HepG2 (cell line): ENCODE results near the gene SLC25A11. TPM values are rescaled to one million over a fixed set of nuclear protein-coding genes. Genes with fewer than 3 reads are reported as not detected.

Experiments used
- CREM ChIP-seq, 2 experiments: sonication (generic) in 1 of 2; formaldehyde crosslinking in 1 of 2; IDR thresholded peaks; 2 replicates each; pipeline versions ENCODE4 v1.4.0 to v1.6.1; 2016 to 2020; ENCODE audit warnings: antibody characterized with exemption in 1 of 2, mild to moderate bottlenecking in 1 of 2, missing genetic modification reagents in 1 of 2
- HDAC1 ChIP-seq: sonication (generic); formaldehyde crosslinking; IDR thresholded peaks from 2 replicates; pipeline ENCODE4 v1.5.1; 2020; ENCODE audit warnings: mild to moderate bottlenecking, missing genetic modification reagents
- NFE2L1 ChIP-seq: sonication (generic); formaldehyde crosslinking; IDR thresholded peaks from 2 replicates; pipeline ENCODE4 v1.4.0; 2020; ENCODE audit warnings: missing genetic modification reagents, mild to moderate bottlenecking, borderline replicate concordance
- RORA ChIP-seq: sonication (generic); formaldehyde crosslinking; IDR thresholded peaks from 2 replicates; pipeline ENCODE4 v1.5.0; 2020; ENCODE audit warnings: mild to moderate bottlenecking, missing genetic modification reagents, moderate library complexity
- SETDB1 ChIP-seq: sonication (generic); formaldehyde crosslinking; IDR thresholded peaks from 2 replicates; pipeline ENCODE4 v1.5.1; 2020; ENCODE audit warnings: missing genetic modification reagents, mild to moderate bottlenecking, borderline replicate concordance
- SIN3B ChIP-seq: fragments of 150-350 bp; IDR thresholded peaks from 2 replicates; pipeline ENCODE4 v1.6.1; 2014; ENCODE audit warnings: low read length
- SP5 ChIP-seq: IDR thresholded peaks from 2 replicates; pipeline ENCODE4 v1.6.1; 2016; ENCODE audit warnings: low read depth, borderline replicate concordance
- ZEB1 ChIP-seq: IDR thresholded peaks from 2 replicates; pipeline ENCODE4 v1.6.1; 2012; ENCODE audit warnings: mild to moderate bottlenecking, low read depth, inconsistent platforms; ENCODE audit not compliant: insufficient replicate concordance
- ZNF441 ChIP-seq: sonication (generic); formaldehyde crosslinking; IDR thresholded peaks from 2 replicates; pipeline ENCODE4 v1.7.0; 2021; ENCODE audit warnings: missing genetic modification reagents, borderline replicate concordance
- ZNF672 ChIP-seq: sonication (generic); formaldehyde crosslinking; IDR thresholded peaks from 2 replicates; pipeline ENCODE4 v1.8.1; 2022; ENCODE audit warnings: missing genetic modification reagents
- polyA plus RNA-seq, 8 experiments: library from polyadenylated mRNA; depleted of rRNA in 3 of 8; stranded (reverse) in 7 of 8; unstranded in 1 of 8; fragments of >200 nt; fragmentation: Illumina TruSeq in 4 of 8; extraction: Trizol in 4 of 8; gene quantifications; 2 replicates each; pipeline versions ENCODE4 v1.2.1 to v1.2.3, GENCODE V29; 2011 to 2016; ENCODE audit warnings: low read depth in 4 of 8, missing spikeins in 1 of 8, mixed read lengths in 1 of 8; ENCODE audit not compliant: insufficient read depth in 1 of 8
- total RNA-seq, 5 experiments: library from RNA; depleted of rRNA; stranded (reverse); fragments of >200 nt; fragmentation: Illumina TruSeq; extraction: Trizol; gene quantifications; 2 replicates each; pipeline ENCODE4 v1.2.3, GENCODE V29; 2016; ENCODE audit warnings: low read depth in 1 of 5
- TF ChIP-seq, protein P1 (sequence below): sonication (generic); formaldehyde crosslinking; IDR thresholded peaks from 2 replicates; pipeline ENCODE4 v1.5.1; 2020; ENCODE audit warnings: mild to moderate bottlenecking, missing genetic modification reagents, moderate library complexity
- TF ChIP-seq, protein P2 (sequence below): sonication (generic); formaldehyde crosslinking; IDR thresholded peaks from 2 replicates; pipeline ENCODE4 v1.8.0; 2022; ENCODE audit warnings: missing genetic modification reagents, mild to moderate bottlenecking, inconsistent platforms, borderline replicate concordance
- TF ChIP-seq, protein P3 (sequence below): sonication (generic); formaldehyde crosslinking; IDR thresholded peaks from 2 replicates; pipeline ENCODE4 v1.4.0; 2020; ENCODE audit warnings: missing genetic modification reagents
- TF ChIP-seq, protein P4 (sequence below): IDR thresholded peaks from 2 replicates; pipeline ENCODE4 v1.6.1; 2016; ENCODE audit warnings: control low read depth
- TF ChIP-seq, protein P5 (sequence below), 2 experiments: IDR thresholded peaks; 2 replicates each; pipeline ENCODE4 v1.6.1; 2011 to 2012; ENCODE audit warnings: low read length in 2 of 2, borderline replicate concordance in 1 of 2, low read depth in 1 of 2, mild to moderate bottlenecking in 1 of 2, moderate library complexity in 1 of 2

SLC25A11 gene
- total and polyA plus RNA-seq, 2 of the 13 experiments (the other 11 are each of a cell fraction or from before 2014, with no cell fraction given): 35.4 to 47.2 TPM

DNA sequence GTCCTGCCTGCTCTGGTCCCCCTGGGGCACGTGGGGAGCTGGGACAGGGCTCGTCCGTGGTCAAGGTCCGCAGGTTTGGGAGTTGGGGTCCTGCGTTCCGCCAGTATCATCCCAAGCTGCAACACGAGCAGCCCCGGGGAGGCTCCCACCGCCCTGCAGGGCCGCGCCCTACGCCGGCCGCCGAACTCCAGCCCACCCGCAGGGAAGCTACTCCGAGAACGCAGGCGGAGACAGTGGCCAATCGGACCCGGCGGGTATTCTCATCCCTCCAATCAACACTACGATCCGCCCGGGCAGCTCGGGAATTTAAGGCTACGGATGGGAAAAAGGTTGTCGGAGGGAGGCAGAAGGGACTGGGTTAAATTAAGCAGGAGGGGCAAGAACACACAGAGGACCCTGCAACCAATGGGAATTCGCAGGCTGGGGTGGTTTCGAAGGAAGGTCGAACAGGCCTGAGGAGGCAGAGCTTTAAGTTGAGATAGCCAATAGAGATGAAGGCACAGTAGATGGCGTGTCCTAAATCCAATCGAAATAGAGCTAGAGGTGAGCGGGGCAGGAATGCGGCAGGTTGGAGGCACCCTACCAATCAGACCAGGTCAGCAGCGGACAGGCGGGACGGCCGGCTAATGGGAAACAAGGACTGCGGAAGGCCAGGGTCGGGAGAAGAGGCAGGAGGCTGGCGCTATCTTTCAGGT, 27.1 kb upstream of the SLC25A11 start (continued):
- TF ChIP-seq CREM (IDR thresholded peaks at IDR 0.05): peak; percentile 77
- TF ChIP-seq CREM (CRISPR knock-in tag; IDR thresholded peaks at IDR 0.05): no peak
- 0 out of 2 replicates have a peak, but pooled peaks have one; percentile 10 for TF ChIP-seq ZNF441
- TF ChIP-seq SETDB1 (CRISPR knock-in tag): no peak
- TF ChIP-seq, protein P1, sequence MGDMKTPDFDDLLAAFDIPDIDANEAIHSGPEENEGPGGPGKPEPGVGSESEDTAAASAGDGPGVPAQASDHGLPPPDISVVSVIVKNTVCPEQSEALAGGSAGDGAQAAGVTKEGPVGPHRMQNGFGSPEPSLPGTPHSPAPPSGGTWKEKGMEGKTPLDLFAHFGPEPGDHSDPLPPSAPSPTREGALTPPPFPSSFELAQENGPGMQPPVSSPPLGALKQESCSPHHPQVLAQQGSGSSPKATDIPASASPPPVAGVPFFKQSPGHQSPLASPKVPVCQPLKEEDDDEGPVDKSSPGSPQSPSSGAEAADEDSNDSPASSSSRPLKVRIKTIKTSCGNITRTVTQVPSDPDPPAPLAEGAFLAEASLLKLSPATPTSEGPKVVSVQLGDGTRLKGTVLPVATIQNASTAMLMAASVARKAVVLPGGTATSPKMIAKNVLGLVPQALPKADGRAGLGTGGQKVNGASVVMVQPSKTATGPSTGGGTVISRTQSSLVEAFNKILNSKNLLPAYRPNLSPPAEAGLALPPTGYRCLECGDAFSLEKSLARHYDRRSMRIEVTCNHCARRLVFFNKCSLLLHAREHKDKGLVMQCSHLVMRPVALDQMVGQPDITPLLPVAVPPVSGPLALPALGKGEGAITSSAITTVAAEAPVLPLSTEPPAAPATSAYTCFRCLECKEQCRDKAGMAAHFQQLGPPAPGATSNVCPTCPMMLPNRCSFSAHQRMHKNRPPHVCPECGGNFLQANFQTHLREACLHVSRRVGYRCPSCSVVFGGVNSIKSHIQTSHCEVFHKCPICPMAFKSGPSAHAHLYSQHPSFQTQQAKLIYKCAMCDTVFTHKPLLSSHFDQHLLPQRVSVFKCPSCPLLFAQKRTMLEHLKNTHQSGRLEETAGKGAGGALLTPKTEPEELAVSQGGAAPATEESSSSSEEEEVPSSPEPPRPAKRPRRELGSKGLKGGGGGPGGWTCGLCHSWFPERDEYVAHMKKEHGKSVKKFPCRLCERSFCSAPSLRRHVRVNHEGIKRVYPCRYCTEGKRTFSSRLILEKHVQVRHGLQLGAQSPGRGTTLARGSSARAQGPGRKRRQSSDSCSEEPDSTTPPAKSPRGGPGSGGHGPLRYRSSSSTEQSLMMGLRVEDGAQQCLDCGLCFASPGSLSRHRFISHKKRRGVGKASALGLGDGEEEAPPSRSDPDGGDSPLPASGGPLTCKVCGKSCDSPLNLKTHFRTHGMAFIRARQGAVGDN: peak; percentile 87
- TF ChIP-seq, protein P2, sequence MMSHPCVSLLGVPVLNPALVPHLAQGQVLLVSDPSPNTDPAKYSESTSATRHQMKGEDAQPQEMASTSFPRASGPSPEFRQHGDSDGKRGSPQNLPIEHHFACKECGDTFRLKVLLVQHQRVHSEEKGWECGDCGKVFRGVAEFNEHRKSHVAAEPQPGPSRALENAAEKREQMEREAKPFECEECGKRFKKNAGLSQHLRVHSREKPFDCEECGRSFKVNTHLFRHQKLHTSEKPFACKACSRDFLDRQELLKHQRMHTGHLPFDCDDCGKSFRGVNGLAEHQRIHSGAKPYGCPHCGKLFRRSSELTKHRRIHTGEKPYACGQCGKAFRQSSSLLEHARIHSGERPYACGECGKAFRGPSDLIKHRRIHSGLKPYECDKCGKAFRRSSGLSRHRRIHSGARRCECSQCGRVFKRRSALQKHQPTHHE (CRISPR knock-in tag): no peak
- no peak for TF ChIP-seq ZEB1
- TF ChIP-seq, protein P3, sequence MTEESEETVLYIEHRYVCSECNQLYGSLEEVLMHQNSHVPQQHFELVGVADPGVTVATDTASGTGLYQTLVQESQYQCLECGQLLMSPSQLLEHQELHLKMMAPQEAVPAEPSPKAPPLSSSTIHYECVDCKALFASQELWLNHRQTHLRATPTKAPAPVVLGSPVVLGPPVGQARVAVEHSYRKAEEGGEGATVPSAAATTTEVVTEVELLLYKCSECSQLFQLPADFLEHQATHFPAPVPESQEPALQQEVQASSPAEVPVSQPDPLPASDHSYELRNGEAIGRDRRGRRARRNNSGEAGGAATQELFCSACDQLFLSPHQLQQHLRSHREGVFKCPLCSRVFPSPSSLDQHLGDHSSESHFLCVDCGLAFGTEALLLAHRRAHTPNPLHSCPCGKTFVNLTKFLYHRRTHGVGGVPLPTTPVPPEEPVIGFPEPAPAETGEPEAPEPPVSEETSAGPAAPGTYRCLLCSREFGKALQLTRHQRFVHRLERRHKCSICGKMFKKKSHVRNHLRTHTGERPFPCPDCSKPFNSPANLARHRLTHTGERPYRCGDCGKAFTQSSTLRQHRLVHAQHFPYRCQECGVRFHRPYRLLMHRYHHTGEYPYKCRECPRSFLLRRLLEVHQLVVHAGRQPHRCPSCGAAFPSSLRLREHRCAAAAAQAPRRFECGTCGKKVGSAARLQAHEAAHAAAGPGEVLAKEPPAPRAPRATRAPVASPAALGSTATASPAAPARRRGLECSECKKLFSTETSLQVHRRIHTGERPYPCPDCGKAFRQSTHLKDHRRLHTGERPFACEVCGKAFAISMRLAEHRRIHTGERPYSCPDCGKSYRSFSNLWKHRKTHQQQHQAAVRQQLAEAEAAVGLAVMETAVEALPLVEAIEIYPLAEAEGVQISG (CRISPR knock-in tag): no peak
- 0 out of 2 replicates have a peak, but pooled peaks have one; percentile 17 for TF ChIP-seq NFE2L1
- no peak for TF ChIP-seq SIN3B
- TF ChIP-seq SP5 (CRISPR knock-in tag): no peak
- TF ChIP-seq ZNF672 (CRISPR knock-in tag): no peak
- peak; percentile 69 for TF ChIP-seq HDAC1 (CRISPR knock-in tag)
- TF ChIP-seq, protein P4, sequence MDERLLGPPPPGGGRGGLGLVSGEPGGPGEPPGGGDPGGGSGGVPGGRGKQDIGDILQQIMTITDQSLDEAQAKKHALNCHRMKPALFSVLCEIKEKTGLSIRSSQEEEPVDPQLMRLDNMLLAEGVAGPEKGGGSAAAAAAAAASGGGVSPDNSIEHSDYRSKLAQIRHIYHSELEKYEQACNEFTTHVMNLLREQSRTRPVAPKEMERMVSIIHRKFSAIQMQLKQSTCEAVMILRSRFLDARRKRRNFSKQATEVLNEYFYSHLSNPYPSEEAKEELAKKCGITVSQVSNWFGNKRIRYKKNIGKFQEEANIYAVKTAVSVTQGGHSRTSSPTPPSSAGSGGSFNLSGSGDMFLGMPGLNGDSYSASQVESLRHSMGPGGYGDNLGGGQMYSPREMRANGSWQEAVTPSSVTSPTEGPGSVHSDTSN (CRISPR knock-in tag): peak; percentile 97
- TF ChIP-seq RORA: no peak
- TF ChIP-seq, protein P5, sequence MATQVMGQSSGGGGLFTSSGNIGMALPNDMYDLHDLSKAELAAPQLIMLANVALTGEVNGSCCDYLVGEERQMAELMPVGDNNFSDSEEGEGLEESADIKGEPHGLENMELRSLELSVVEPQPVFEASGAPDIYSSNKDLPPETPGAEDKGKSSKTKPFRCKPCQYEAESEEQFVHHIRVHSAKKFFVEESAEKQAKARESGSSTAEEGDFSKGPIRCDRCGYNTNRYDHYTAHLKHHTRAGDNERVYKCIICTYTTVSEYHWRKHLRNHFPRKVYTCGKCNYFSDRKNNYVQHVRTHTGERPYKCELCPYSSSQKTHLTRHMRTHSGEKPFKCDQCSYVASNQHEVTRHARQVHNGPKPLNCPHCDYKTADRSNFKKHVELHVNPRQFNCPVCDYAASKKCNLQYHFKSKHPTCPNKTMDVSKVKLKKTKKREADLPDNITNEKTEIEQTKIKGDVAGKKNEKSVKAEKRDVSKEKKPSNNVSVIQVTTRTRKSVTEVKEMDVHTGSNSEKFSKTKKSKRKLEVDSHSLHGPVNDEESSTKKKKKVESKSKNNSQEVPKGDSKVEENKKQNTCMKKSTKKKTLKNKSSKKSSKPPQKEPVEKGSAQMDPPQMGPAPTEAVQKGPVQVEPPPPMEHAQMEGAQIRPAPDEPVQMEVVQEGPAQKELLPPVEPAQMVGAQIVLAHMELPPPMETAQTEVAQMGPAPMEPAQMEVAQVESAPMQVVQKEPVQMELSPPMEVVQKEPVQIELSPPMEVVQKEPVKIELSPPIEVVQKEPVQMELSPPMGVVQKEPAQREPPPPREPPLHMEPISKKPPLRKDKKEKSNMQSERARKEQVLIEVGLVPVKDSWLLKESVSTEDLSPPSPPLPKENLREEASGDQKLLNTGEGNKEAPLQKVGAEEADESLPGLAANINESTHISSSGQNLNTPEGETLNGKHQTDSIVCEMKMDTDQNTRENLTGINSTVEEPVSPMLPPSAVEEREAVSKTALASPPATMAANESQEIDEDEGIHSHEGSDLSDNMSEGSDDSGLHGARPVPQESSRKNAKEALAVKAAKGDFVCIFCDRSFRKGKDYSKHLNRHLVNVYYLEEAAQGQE (IDR thresholded peaks at IDR 0.05; ENCODE audit: borderline replicate concordance in 1 of 2, low read depth in 1 of 2, low read length in 2 of 2): no peak
